ENCODE measurements around the gene GPD2. TPM values are rescaled to one million over a fixed set of nuclear protein-coding genes. Genes with fewer than 3 reads are reported as not detected.

Gene GPD2
- total RNA-seq, 1 donor from 2014 or later: 19.1 TPM

DNA sequence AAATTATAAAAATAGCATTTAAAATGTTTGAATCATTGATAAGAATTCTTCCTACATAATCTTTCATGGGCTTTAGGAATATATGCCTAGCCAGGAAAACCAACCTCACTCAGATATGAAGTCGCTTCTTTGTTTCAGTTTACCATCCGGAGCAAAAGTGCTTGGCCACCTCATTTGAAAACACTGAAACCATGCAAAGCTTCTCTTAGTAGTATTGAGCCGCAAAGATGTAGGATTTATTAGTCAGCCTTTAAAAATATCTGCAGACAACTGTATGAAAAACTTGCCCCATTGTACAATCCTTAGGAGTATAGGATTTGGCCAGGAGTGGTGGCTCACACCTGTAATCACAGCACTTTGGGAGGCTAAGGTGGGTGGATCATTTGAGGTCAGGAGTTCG lies 24.3 kb upstream of the GPD2 start:
- H3K27me3 ChIP-seq (ENCODE audit: control insufficient read depth, insufficient read depth, low read length): no peaks in the 10 kb centered on the region
- no peaks in the 10 kb centered on the region for H3K36me3 ChIP-seq (ENCODE audit: control insufficient read depth, insufficient read depth, low read length)
- H3K4me3 ChIP-seq (ENCODE audit: low read depth, low read length): no peak overlapping the region
- no peak for DNase-seq (ENCODE audit: low read depth)
- no peak for TF ChIP-seq CTCF (IDR thresholded peaks at IDR 0.05; ENCODE audit: insufficient read depth, low read length, poor library complexity, severe bottlenecking)

DNA sequence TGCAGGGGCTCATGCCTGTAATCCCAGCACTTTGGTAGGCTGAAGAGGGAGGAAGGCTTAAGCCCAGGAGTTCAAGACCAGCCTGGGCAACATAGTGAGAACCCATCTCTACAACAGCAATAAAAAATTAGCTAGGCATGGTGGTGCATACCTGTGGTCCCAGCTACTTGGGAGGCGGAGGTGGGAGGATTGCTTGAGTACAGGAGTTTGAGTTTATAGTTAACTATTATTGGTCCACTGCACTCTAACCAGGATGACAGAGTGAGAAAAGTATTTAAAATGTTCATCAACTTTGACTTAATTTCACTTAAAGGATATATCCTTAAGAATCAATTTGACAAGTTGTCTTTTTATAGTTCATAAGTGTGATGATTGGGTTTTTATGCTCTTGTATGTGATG lies 14.3 kb upstream of the GPD2 start:
- no peaks in the 10 kb centered on the region for H3K27me3 ChIP-seq (ENCODE audit: control insufficient read depth, insufficient read depth, low read length)
- TF ChIP-seq CTCF (IDR thresholded peaks at IDR 0.05; ENCODE audit: insufficient read depth, low read length, poor library complexity, severe bottlenecking): no peak
- DNase-seq (ENCODE audit: low read depth): no peak

GRCh38 chr2:156423674-156424282 lies 12.4 kb upstream of the GPD2 start:
- TF ChIP-seq CTCF (IDR thresholded peaks at IDR 0.05; ENCODE audit: insufficient read depth, low read length, poor library complexity, severe bottlenecking): no peak
- no peak overlapping the region for H3K4me3 ChIP-seq (ENCODE audit: low read depth, low read length)
- no peaks in the 10 kb centered on the region for H3K36me3 ChIP-seq (ENCODE audit: control insufficient read depth, insufficient read depth, low read length)
- no peaks in the 10 kb centered on the region for H3K27me3 ChIP-seq (ENCODE audit: control insufficient read depth, insufficient read depth, low read length)
- DNase-seq (ENCODE audit: low read depth): no peak

More for the DNA sequence above, 14.3 kb upstream of the GPD2 start:
- Histone ChIP-seq H3K4me3 (ENCODE audit: low read depth, low read length) (no peak overlapping the region), H3K36me3 (ENCODE audit: control insufficient read depth, insufficient read depth, low read length) (no peaks in the 10 kb centered on the region)

DNA sequence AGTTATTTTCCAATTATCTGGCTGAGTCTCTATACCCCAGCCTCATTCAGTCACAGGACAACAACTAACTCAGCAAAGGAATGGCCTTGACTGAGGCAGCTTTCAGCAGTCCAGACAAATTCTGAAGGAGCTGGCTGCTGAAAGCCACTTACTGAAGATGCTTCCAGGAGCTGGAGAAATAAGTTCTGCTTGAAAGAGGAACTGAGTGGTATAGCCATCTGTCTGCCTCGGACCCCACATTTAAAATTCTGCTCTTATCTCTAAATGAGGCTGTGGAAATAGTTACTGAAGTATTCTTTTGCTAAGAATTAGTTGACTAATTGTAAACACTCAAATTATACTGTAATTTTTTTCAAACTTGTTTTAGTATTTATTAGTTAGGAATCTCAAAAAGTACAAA lies 9.1 kb upstream of the GPD2 start:
- Histone ChIP-seq H3K27me3 (ENCODE audit: control insufficient read depth, insufficient read depth, low read length) (no peaks in the 10 kb centered on the region), H3K4me3 (ENCODE audit: low read depth, low read length) (no peak overlapping the region), H3K36me3 (ENCODE audit: control insufficient read depth, insufficient read depth, low read length) (no peaks in the 10 kb centered on the region)
- DNase-seq (ENCODE audit: low read depth): no peak
- TF ChIP-seq CTCF (IDR thresholded peaks at IDR 0.05; ENCODE audit: insufficient read depth, low read length, poor library complexity, severe bottlenecking): no peak

DNA sequence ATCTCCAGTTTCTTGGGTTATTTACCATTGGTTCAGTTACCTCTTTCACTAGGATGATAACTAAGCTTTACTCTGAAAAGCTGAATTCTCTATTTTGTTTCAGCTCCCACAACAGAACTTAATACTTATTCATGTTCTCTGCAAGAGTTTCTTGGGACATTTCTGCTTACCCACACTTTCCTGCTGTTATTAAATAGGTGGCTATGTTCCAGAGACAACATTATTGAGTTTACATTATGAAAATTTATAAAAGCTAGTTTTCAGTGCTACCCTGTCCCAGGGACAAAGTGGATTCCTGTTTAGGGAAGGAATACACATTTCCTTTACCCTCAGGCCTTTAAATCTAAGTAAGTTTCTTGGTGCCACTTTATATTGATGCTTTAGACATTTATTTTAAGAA lies 7.0 kb upstream of the GPD2 start:
- no peaks in the 10 kb centered on the region for H3K27me3 ChIP-seq (ENCODE audit: control insufficient read depth, insufficient read depth, low read length)
- H3K4me3 ChIP-seq (ENCODE audit: low read depth, low read length): no peak overlapping the region
- no peak for DNase-seq (ENCODE audit: low read depth)
- no peaks in the 10 kb centered on the region for H3K36me3 ChIP-seq (ENCODE audit: control insufficient read depth, insufficient read depth, low read length)
- no peak for TF ChIP-seq CTCF (IDR thresholded peaks at IDR 0.05; ENCODE audit: insufficient read depth, low read length, poor library complexity, severe bottlenecking)

Data from kidney epithelial cell (primary cell).